Sigmoid colon (tissue), 3 donors: Measurements from ENCODE around the gene MAP4K4.

ENCODE experiments used
- POLR2A ChIP-seq, 2 donors: fragments of 450-650 bp; IDR thresholded peaks; one replicate each; pipeline ENCODE4 v1.6.1; 2016; ENCODE audit warnings: antibody characterized with exemption in 2 of 2, mild to moderate bottlenecking in 2 of 2, moderate library complexity in 2 of 2
- TF ChIP-seq, protein P1 (sequence below), 4 experiments: fragments of 450-650 bp in 3 of 4; fragments of 200-600 bp in 1 of 4; IDR thresholded peaks; one replicate each; pipeline ENCODE4 v1.5.1; 2016 to 2019; ENCODE audit warnings: antibody characterized with exemption in 4 of 4, mild to moderate bottlenecking in 3 of 4, moderate library complexity in 2 of 4

DNA sequence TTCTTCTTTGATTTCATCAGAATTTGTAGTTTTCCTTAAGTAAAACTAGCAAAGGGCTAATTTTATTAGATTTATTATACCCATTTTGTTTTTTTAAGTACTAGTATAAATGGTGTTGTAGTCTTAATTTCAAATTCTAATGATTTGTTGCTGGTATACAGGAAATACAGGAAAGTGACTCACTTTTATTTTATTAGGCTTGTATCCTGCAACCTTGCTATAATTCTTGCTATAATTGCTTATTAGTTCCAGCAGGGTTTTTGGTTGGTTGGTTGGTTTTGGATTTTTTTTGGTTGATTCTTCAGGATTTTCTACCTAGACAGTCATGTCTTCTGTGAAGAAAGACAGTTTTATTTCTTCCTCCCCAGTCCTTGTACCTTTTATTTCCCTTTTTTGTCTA is 183.6 kb downstream of the MAP4K4 start:
- TF ChIP-seq, protein P1, sequence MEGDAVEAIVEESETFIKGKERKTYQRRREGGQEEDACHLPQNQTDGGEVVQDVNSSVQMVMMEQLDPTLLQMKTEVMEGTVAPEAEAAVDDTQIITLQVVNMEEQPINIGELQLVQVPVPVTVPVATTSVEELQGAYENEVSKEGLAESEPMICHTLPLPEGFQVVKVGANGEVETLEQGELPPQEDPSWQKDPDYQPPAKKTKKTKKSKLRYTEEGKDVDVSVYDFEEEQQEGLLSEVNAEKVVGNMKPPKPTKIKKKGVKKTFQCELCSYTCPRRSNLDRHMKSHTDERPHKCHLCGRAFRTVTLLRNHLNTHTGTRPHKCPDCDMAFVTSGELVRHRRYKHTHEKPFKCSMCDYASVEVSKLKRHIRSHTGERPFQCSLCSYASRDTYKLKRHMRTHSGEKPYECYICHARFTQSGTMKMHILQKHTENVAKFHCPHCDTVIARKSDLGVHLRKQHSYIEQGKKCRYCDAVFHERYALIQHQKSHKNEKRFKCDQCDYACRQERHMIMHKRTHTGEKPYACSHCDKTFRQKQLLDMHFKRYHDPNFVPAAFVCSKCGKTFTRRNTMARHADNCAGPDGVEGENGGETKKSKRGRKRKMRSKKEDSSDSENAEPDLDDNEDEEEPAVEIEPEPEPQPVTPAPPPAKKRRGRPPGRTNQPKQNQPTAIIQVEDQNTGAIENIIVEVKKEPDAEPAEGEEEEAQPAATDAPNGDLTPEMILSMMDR (IDR thresholded peaks at IDR 0.05) = no peak
- no peak for TF ChIP-seq POLR2A (IDR thresholded peaks at IDR 0.05)
